Thyroid gland (tissue), 4 donors: ENCODE measurements around the gene PHIP.

Experiments used
- CTCF ChIP-seq, 6 experiments: fragments of 200-600 bp in 3 of 6; fragments of 450-650 bp in 3 of 6; sonication (generic) in 3 of 6; IDR thresholded peaks; one replicate each; pipeline ENCODE4 v1.5.1; 2016 to 2019; ENCODE audit warnings: antibody characterized with exemption in 6 of 6, mild to moderate bottlenecking in 2 of 6, inconsistent platforms in 1 of 6, moderate library complexity in 1 of 6
- POLR2A ChIP-seq, 2 donors: fragments of 450-650 bp; IDR thresholded peaks; one replicate each; pipeline ENCODE4 v1.6.1; 2017; ENCODE audit warnings: antibody characterized with exemption in 2 of 2, mild to moderate bottlenecking in 2 of 2, moderate library complexity in 1 of 2

GRCh38 chr6:78947529-78947928 lies 130.5 kb downstream of the PHIP start:
- TF ChIP-seq CTCF (IDR thresholded peaks at IDR 0.05) (no peak), POLR2A (IDR thresholded peaks at IDR 0.05) (no peak)
